ENCODE results near the gene ADARB1. TPM values are rescaled to one million over a fixed set of nuclear protein-coding genes. Genes with fewer than 3 reads are reported as not detected.

Gene ADARB1
- total and polyA plus RNA-seq, 9 donors = 6.0 to 23.7 (median 16.3) TPM

- 58 to 71% (median 69%) methylated on average over 15 of the region's 15 CpGs for WGBS, 3 donors
- H3K36me3 ChIP-seq = no peaks in the 10 kb centered on the region
- TF ChIP-seq CTCF (IDR thresholded peaks at IDR 0.05) (no peak), EP300 (IDR thresholded peaks at IDR 0.05) (no peak), POLR2A (IDR thresholded peaks at IDR 0.05) (no peak)
- intact Hi-C loops (cut with DNase I) = loop anchor here in 1 of 4 donors (5.0 kb wide), 1 partner anchor 51 kb away; no protein-coding TSS in a partner anchor
- H3K27ac ChIP-seq = no peak overlapping the region
- H3K9me3 ChIP-seq = no peaks in the 10 kb centered on the region
- no peak for DNase-seq
- H3K27me3 ChIP-seq = no peaks in the 10 kb centered on the region
- no peak overlapping the region for H3K4me3 ChIP-seq
- H3K4me1 ChIP-seq (ENCODE audit: insufficient read depth) = no peaks in the 10 kb centered on the region
Observed at GRCh38 chr21:45226540-45227326, 152.4 kb downstream of the ADARB1 start.

- no peak for TF ChIP-seq POLR2A (IDR thresholded peaks at IDR 0.05)
- TF ChIP-seq CTCF (IDR thresholded peaks at IDR 0.05) = no peak
- no peak for TF ChIP-seq EP300 (IDR thresholded peaks at IDR 0.05)
- Histone ChIP-seq H3K4me1 (ENCODE audit: insufficient read depth) (no peaks in the 10 kb centered on the region), H3K9me3 (no peaks in the 10 kb centered on the region), H3K4me3 (no peak overlapping the region), H3K27me3 (no peaks in the 10 kb centered on the region), H3K27ac (no peak overlapping the region), H3K36me3 (no peaks in the 10 kb centered on the region)
- no peak for DNase-seq
- intact Hi-C loops (cut with DNase I) = loop anchor here in 1 of 4 donors (5.0 kb wide), 1 partner anchor 50 kb away; no protein-coding TSS in a partner anchor
- WGBS, 3 donors = 56 to 67% (median 60%) methylated on average over 10 of the region's 10 CpGs
Observed at GRCh38 chr21:45227735-45228134, 153.4 kb downstream of the ADARB1 start.

- WGBS, 3 donors = 15 to 22% (median 18%) methylated on average over 6 of the region's 6 CpGs
- no peaks in the 10 kb centered on the region for H3K4me1 ChIP-seq (ENCODE audit: insufficient read depth)
- intact Hi-C loops (cut with DNase I) = loop anchor here in 1 of 4 donors (5.0 kb wide), 1 partner anchor 49 kb away; no protein-coding TSS in a partner anchor
- H3K9me3 ChIP-seq = no peaks in the 10 kb centered on the region
- H3K36me3 ChIP-seq = no peaks in the 10 kb centered on the region
- no peak for TF ChIP-seq POLR2A (IDR thresholded peaks at IDR 0.05)
- no peak for TF ChIP-seq EP300 (IDR thresholded peaks at IDR 0.05)
- no peak for TF ChIP-seq CTCF (IDR thresholded peaks at IDR 0.05)
- no peak overlapping the region for H3K27ac ChIP-seq
- H3K27me3 ChIP-seq = no peaks in the 10 kb centered on the region
- H3K4me3 ChIP-seq = no peak overlapping the region
- DNase-seq = no peak
Observed at GRCh38 chr21:45228171-45228641, 153.8 kb downstream of the ADARB1 start.

- no peaks in the 10 kb centered on the region for H3K4me1 ChIP-seq (ENCODE audit: insufficient read depth)
- no peaks in the 10 kb centered on the region for H3K36me3 ChIP-seq
- H3K9me3 ChIP-seq = no peaks in the 10 kb centered on the region
- 72 to 86% (median 85%) methylated on average over 3 of the region's 3 CpGs for WGBS, 3 donors
- H3K27ac ChIP-seq = no peak overlapping the region
- no peak for DNase-seq
- no peaks in the 10 kb centered on the region for H3K27me3 ChIP-seq
- TF ChIP-seq CTCF (IDR thresholded peaks at IDR 0.05) = no peak
- intact Hi-C loops (cut with DNase I) = loop anchor here in 1 of 4 donors (5.0 kb wide), 1 partner anchor 49 kb away; no protein-coding TSS in a partner anchor
- no peak overlapping the region for H3K4me3 ChIP-seq
Observed at GRCh38 chr21:45228656-45229240, 154.4 kb downstream of the ADARB1 start.

All from ovary (tissue), 9 donors.